GM21367 (cell line): ENCODE results near the gene DCBLD1.
"Not testable (repeated sequence)": the region's sequence is repeated elsewhere in the genome, so short reads cannot be mapped to it uniquely, and the experiment has no call there.

Experiments used
- ATAC-seq: cut with Tn5 transposase; IDR thresholded peaks from one replicate; pipeline ENCODE4 v1.9.1; 2021; ENCODE audit not compliant: unreplicated experiment

Gene DCBLD1

DNA sequence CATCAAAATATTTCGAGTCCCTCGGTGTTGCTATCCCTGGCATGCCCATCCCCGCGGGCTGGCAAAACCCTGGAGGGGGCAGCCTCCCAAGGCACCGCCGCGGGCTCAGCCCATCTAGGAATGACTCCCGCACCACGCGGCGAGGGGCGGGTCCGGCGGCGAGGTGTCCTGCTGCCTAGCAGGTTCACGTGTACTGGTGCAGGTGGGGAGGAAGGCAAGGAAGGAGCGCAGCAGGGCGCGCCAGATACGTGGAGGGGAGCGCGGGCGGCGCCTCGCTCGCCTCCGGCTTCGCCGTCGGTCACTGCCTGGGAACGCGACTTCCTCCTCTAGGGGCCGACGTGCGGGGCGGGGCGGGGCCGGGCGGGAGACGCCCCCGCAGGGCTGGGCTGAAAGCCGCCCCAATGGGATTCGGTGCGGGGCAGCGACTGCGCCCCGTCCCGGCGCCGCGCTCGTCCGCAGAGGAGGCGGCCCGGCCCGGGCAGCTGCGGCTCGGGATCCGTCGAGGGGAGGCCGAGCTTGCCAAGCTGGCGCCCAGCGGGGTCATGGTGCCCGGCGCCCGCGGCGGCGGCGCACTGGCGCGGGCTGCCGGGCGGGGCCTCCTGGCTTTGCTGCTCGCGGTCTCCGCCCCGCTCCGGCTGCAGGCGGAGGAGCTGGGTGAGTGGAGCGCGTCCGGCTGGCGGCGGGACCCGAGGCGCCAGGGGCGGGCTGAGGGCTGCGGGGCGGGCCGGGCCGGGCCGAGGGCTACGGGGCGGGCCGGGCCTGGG is at the start of gene DCBLD1:
Gene DCBLD1 (plus strand): TSS at position 435 of the 764 bp plus-strand sequence. CDS start 108 bp downstream, at position 543.
- ATAC-seq = peak; percentile 68

DNA sequence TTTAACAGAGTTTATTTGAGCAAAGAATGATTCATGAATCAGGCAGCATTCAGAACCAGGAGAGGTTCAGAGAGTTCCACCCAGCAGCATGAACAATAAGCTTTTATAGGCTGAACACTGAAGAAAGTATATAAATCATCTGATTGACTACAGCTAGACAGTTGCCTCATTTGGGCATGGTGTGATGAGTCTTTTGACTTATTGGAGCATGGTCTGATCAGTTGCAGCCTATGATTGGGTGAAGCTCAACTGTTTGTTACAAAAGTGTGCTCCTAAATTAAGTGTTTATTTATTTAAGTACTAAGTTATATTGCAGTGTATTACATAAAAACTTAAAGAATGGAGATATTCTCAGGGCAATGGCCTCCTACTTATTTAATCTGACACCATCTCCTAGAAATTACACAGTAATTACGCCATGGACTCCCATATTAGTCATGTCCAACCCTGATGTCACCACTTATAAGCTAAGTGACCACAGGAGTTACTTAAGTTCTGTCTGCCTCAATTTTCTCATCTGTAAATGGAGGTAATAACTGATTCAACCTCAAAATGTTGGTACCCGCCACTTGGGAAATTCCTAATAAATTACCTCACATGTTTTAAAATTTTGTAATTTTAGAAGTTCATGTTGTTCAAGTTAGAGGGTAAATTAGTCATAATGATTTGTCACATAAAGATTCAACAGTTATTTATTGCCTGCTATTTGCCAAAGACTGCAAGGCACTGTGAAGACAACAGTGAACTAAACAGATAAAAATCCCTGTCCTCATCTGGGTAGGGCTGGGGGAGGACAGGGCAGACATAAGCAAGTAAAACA is 41.6 kb upstream of the DCBLD1 start:
- no peak for ATAC-seq

DNA sequence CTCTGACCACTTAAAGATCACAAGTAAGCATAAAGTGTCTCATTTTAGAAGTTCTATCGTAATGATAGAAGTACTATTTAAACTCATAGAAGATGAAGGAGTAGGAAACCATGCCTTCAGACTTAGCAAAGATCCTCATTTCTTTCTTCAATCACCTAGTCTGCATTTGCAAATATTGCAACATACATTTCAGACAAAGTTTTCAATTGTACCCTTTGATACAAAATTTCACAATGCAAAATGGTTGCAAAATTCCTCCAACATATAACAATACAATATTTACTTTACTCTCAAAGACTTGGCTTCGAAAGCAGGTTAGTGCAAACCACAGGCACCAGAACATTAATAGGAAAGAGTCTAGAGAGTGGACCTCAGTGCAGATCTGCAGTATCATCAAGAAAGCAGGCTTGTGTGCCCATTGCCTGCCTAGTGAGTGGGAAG is 40.6 kb upstream of the DCBLD1 start:
- no peak for ATAC-seq

DNA sequence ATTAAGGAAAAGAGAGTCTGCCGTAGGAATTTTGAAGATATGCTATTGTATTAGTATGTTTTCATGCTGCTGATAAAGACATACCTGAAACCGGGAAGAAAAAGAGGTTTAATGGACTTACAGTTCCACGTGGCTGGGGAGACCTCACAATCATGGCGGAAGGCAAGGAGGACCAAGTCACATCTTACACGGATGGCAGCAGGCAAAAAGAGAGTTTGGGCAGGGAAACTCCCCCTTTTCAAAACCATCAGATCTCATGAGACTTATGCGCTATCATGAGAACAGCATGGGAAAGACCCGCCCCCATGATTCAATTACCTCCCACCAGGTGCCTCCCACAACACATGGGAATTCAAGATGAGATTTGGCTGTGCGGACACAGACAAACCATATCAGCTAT is 40.2 kb upstream of the DCBLD1 start:
- ATAC-seq = not testable (repeated sequence)

DNA sequence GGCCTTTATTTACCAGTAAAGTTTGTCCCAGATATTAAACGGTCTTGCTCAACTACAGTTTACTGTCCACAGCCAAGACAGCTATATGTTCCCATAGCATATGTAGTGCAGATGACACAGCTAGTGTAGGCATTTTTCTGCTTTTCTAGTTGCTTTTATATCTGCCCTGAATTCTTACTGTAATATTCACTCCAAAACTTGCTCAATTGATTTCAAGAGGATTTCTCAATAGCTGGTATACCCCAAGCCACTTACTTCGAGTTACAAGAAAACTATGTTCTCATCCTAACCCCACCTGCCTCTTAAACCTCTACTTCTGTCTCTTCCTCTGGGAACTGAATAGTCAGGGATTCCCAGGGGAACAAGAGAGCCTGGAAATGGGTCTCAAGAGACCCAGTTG is 37.9 kb upstream of the DCBLD1 start:
- ATAC-seq = no peak

DNA sequence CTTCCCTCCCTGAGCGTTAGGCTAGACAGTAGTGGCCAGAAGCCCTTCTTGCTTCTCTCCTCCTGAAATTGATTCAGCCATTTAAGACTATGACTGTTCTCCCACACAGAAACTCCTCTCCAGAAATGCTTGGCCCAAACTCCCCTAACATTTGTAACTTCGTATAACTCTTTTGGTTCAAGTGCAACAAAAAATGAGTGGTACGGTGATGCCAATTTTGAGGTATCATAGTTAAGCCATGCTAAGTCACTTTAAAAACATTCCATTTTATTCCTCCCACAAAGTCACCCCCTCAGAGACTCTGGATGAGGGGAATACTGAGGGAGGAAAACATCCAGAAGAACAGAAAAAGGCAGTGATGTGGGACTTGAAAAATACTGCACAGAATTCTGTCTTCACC is 35.6 kb upstream of the DCBLD1 start:
- no peak for ATAC-seq

DNA sequence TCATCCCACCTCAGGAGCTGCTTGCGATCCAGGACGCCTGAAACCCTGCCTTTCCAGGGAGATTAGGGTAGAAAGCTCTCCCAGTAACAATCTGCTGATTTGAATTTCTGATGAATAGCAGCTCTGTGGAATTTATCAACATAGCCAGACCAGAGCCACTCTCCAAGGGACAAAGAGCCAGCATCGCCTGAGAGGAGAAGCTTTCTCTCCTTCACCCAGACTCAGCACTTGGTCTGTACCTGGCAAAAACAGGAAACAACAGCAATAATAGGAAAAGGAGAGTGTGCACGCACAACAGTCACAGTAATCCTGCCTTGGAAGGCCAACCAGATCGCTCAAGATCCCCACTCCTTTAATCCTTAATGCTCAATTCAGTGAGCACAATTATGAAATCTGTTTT is 34.5 kb upstream of the DCBLD1 start:
- no peak for ATAC-seq

DNA sequence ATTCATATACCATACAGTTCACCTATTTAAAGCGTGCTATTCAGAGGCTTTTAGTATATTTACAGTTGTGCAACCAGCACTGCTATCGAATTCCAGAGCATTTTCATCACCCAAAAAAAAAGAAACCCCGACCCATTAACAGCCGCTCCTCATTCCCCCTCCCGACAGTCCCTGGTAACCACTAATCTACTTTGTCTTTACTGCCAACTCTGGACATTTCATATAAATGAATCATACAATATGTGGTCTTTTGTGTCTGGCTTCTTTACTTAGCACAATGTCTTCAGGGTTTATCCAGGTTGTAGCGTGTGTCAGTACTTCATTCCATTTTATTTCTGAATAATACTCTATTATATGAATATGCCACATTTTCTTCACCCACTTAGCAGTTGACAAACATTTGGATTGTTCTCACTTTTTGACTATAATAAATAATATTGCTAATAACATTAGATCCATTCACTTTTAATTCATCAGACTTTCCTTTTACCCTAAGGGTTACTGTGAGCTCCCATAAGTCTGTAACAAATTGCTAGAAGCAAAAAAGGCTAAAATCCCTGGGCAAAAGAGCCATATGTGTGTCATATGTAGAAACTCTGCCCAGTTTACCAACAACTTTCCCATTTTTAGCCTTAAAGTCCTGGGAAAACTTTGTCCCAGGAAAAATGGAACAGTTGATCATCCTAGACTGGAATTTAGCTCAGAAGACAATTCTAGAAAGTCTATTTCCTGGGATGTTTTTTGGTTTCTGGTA is 33.6 kb upstream of the DCBLD1 start:
- ATAC-seq = no peak

DNA sequence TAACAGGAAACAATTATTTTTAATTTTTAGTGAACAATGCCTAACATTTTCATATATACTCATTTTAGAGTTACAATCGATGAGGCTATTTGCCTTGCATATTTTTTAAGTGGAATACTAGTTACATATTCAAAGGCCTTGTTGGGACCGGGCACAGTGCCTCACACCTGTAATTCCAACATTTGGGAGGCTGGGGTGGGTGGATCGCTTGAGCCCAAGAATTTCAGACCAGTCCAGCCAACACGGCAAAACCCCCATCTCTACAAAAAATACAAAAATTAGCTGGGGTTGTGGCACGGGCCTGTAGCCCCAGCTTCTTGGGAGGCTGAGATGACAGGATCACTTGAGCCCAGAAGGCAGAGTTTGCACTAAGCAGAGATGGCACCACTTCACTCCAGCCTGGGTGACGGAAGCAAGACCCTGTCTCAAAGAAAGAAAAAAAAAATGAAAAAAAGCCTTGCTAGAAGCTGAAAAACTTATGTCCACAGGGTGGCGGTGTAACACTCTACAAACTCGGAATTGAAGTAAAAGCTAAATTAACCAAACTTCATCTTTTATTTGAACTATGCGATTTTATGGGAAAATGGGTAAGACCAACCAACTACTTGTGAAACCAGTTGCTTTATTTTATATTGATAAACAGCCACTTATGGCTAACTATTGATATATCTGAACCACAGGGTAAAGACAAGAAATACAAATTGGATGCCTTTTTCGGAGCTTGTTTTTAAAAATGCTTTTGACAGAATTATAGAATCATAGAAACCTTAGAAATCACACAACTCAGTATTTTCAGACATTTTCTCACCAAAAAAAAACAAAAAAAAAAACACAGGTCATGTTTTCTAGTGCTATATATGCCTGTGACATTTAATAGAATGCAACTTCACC is 32.7 kb upstream of the DCBLD1 start:
- no peak for ATAC-seq

DNA sequence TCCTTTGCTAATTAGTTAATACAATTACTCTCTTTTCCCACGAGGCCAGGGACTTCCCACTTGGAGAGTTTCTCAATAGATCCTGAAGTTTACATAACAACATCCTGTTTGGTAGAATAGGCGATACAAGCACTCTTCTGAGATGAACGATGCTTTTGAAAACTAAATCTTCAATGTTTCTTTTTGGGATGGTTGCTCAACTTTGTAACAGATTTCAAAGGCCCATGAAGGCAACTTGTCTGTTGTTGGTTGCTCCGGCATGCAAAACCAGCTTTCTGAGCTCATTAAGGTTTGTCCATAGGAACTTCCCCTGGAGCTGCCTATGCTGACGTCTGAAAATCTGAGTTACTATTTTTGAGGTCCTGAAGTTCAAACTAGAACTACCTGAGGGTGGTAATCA is 30.8 kb upstream of the DCBLD1 start:
- no peak for ATAC-seq

DNA sequence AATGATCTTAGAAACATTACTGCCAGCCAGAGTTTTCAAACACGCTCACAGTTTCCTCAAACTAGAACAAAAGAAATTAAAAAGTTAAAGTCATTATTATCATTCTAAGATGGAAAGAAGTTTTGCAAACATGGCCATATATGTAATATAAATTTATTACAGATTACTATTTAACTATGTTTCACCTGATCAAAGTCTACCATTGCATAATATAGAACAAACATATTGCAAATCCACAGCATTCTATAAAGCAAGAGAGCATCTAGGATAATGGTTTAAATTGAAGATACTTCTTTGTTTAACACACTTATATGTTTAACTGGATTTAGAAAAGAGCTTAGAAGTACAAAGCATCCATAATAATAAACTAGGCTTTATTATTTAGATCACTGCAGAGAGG is 26.2 kb upstream of the DCBLD1 start:
- ATAC-seq = no peak

DNA sequence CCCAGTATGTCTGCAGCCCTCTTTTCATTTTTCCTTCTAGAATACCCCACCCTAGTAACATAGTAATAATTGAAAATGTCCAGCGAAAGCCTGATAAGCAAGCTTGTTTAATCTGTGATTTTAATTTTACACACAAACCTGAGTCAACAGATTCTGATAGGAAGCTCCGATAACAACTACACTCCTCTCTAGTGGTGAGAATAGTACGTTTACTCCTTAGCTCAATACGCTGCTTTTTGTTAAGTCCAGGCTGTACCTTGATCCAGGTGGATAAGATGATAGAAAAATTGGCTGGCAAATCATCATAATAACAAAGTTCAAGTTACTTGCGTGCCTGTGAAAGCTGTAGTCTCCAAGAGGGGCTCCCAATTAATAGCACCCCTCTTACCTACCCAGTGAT is 25.5 kb upstream of the DCBLD1 start:
- ATAC-seq = no peak

DNA sequence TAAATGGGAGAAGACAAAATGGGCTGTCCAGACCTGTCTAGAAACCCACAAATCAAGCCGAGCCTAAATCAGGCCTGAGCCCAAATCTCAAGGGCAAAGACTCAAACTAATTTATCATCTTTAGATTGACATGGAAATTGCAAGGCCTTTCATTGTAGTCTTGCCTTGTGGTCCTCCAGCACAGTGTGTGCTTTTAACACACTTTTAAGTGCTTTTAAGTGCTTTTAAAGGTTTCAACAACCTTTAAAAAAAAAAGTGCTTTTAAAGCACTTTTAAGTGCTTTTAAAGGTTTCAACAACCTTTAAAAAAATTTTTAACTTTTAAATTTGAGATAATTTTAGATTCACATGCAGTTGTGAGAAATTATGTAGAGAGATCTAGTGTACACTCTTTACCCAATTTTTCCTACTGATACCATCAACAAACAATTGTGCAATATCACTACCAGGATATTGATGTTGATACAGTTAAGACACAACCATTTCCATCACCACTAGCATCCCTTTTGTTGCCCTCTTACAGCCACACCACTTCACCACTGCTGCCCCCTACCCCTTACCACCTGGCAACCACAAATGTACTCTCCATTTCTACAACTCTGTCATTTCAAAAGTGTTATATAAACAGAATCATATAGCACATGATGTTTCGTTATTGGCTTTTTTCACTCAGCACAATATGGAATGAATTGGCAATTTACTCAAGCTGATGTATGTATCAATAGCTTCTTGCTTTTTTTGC is 23.1 kb upstream of the DCBLD1 start:
- no peak for ATAC-seq

DNA sequence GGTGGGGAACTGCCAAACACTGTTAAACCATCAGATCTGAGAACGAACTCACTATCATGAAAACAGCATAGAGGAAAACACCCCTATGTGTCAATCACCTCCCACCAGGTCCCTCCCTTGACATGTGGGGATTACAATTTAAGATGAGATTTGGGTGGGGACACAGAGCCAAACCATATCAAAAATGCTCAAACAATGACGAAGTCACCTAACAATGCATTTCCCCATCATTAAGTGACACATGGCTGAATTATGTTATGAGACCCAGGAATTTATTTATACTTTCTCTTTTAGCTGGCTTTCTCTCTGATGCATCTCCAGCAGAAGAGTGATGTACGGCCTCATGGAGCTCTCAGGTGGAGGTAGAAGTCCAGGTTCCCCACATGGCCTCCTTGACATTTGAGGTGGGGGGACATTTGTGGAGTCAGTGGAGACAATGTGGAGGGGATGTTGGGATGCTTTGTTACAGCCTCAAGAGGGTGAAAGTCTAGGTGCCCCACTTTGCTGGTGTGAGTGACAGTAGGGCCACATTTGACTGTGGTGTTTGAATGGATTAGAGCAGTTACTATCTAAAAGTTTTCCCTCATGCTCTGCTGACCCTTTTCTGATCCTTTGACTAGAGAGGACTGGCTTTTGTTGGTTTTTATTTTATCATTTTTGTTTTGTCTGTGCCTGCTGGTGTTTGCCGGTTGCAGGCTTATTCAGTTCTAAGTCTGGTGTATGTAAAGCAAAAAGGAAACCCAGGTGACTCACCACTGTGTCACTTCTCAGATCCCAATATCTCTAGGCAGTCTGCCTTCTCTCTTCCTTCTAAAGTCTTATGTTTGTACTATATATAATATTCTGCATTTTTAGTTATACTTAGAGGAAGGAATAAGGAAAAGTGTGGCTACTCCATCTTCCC is 18.5 kb upstream of the DCBLD1 start:
- peak; percentile 79 for ATAC-seq

DNA sequence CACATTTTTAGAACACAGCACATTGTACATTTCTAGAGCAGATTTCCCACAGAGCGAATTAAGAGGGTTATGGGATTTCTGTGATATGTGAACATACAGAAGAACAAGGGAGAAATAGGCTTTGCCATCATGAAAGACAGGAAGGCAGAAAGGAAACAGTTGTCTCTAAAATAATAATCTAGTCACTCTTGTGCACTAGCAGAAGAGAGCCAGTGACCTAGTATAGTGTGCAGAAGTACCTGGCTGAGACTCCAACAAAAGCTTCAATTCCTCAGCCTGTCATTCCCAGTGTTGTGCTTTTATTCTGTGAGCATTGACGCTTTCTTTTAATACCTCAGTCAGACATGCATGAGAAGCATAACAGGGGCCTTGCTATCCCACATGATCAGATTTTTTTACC is 17.8 kb upstream of the DCBLD1 start:
- ATAC-seq = no peak

DNA sequence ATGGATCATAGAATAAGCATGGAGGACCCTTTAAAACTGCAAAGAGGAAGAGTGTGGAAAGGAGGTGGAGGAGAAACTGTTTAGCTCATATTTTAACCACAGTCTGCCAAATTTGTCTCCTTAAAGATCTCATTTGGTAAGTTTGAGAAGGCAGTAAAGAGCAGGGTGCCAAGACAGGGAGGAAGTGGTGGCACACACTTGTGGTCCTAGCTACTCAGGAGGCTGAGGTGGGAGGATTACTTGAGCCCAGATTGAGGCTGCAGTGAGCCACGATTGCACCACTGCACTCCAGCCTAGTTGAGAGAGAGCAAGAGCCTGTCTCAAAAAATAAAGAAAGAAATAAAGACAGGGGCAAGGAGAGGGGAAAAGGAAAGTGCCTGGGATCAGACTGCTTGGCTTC is 16.8 kb upstream of the DCBLD1 start:
- no peak for ATAC-seq

DNA sequence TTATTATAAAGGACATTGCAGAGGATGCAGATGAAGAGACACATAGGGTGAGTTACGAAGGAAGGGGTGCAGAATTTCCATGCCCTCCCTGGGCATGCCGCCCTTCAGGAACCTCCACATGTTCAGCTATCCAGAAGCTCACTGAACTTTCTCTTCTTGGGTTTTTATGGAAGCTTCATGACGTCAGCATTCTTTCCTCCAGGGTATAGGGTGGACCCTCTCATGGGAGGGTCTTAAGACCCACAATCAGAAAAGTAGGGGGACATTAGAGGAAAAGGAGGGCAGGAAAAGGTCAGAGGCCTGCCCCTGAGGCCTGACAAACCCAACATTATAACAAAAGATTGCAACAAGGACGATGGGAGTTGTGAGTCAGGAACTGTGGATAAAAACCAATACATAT is 14.6 kb upstream of the DCBLD1 start:
- ATAC-seq = no peak

DNA sequence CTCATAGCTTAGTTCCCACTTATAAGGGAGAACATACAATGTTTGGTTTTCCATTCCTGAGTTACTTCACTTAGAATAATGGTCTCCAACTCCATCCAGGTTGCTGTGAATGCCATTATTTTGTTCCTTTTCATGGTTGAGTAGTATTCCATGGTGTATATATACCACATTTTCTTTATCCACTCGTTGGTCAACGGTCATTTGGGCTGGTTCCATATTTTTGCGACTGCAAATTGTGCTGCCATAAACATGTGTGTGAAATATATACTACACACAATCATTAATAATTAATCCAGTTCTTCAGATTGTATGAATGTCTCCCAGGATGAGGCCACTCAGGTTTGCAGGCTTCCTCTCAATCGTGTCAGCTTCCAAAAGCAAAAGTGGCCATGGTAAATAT is 13.9 kb upstream of the DCBLD1 start:
- ATAC-seq = not testable (repeated sequence)

DNA sequence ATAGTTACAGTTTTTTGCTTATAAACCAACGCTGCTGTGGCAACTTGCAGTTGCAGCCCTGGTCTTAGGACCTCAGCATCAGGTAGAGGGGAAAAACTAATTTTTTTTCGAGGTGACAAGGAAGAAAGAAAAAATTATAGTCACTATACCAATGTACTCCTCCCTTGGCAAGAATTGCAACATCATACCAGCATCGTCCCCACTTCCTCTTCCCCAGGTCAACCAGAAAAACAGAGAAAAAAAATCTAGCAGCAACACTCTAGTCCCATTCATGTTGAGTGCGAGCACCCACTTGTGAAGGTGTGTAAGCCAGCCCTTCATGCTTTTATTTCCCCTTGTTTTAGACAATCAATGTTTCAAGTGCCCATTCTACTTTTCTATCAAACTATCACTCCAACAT is 13.1 kb upstream of the DCBLD1 start:
- ATAC-seq = no peak
